IPS-15b (cell line): ENCODE results near the gene PLSCR2.
"Not testable (repeated sequence)": the region's sequence is repeated elsewhere in the genome, so short reads cannot be mapped to it uniquely, and the experiment has no call there.

Experiments
- H3K27me3 ChIP-seq: one replicate; pipeline ENCODE4 v1.6.1; 2013; ENCODE audit warnings: low read length; ENCODE audit not compliant: control insufficient read depth, insufficient read depth
- H3K36me3 ChIP-seq: one replicate; pipeline ENCODE4 v1.6.1; 2013; ENCODE audit warnings: low read length; ENCODE audit not compliant: control insufficient read depth, insufficient read depth
- H3K4me1 ChIP-seq: one replicate; pipeline ENCODE4 v1.6.1; 2013; ENCODE audit warnings: mild to moderate bottlenecking, low read length; ENCODE audit not compliant: control insufficient read depth, insufficient read depth
- H3K4me3 ChIP-seq: one replicate; pipeline ENCODE4 v1.5.1; 2013; ENCODE audit warnings: low read depth, low read length
- H3K9ac ChIP-seq: one replicate; pipeline ENCODE4 v1.6.1; 2013; ENCODE audit warnings: low read depth, mild to moderate bottlenecking, low read length
- H3K9me3 ChIP-seq: one replicate; pipeline ENCODE4 v1.6.1; 2013; ENCODE audit warnings: mild to moderate bottlenecking, low read length; ENCODE audit not compliant: control insufficient read depth, insufficient read depth

The PLSCR2 gene

DNA sequence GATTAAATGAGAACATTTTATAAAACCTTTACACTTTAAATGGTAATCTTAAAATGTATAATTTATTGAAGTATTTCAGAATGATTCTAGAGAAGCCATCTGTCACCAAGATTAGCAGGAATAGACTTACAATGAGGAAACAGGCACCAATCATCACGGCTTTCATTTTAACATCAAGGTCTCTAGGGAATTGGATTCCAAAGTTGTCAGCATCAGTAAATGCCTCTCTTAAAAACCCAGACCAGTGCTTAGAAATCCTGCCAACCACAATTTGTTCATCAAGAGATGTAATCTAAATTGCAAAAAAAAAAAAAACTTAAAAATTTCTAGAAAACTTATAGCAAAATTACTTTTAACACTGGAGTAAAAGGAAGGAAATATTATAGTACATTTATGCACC, 20.3 kb downstream of the PLSCR2 start:
- Histone ChIP-seq H3K27me3 (no peaks in the 10 kb centered on the region), H3K9ac (no peak overlapping the region), H3K4me1 (no peaks in the 10 kb centered on the region), H3K9me3 (no peaks in the 10 kb centered on the region), H3K36me3 (no peaks in the 10 kb centered on the region), H3K4me3 (no peak overlapping the region)

GRCh38 chr3:146446026-146446425, 23.3 kb downstream of the PLSCR2 start:
- H3K9me3 ChIP-seq = no peaks in the 10 kb centered on the region
- no peaks in the 10 kb centered on the region for H3K36me3 ChIP-seq
- no peak overlapping the region for H3K9ac ChIP-seq
- H3K27me3 ChIP-seq = no peaks in the 10 kb centered on the region
- no peaks in the 10 kb centered on the region for H3K4me1 ChIP-seq
- no peak overlapping the region for H3K4me3 ChIP-seq

- H3K9ac ChIP-seq, H3K36me3 ChIP-seq, H3K9me3 ChIP-seq, H3K4me1 ChIP-seq, H3K27me3 ChIP-seq, H3K4me3 ChIP-seq: not testable (repeated sequence)
These were observed 29.1 kb downstream of the PLSCR2 start for GRCh38 chr3:146440310-146440709.

GRCh38 chr3:146432066-146432465, 37.3 kb downstream of the PLSCR2 start:
- no peaks in the 10 kb centered on the region for H3K4me1 ChIP-seq
- H3K4me3 ChIP-seq = no peak overlapping the region
- no peaks in the 10 kb centered on the region for H3K36me3 ChIP-seq
- H3K27me3 ChIP-seq = no peaks in the 10 kb centered on the region
- H3K9ac ChIP-seq = no peak overlapping the region
- H3K9me3 ChIP-seq = no peaks in the 10 kb centered on the region

- no peaks in the 10 kb centered on the region for H3K36me3 ChIP-seq
- no peaks in the 10 kb centered on the region for H3K9me3 ChIP-seq
- H3K4me3 ChIP-seq = no peak overlapping the region
- no peak overlapping the region for H3K9ac ChIP-seq
- no peaks in the 10 kb centered on the region for H3K27me3 ChIP-seq
- H3K4me1 ChIP-seq = no peaks in the 10 kb centered on the region
These were observed 38.1 kb downstream of the PLSCR2 start for GRCh38 chr3:146431240-146431639.

- H3K4me3 ChIP-seq = no peak overlapping the region
- H3K4me1 ChIP-seq = no peaks in the 10 kb centered on the region
- H3K27me3 ChIP-seq = no peaks in the 10 kb centered on the region
- no peaks in the 10 kb centered on the region for H3K9me3 ChIP-seq
- H3K36me3 ChIP-seq = no peaks in the 10 kb centered on the region
- no peak overlapping the region for H3K9ac ChIP-seq
These were observed 44.0 kb downstream of the PLSCR2 start for GRCh38 chr3:146425341-146425740.

GRCh38 chr3:146421819-146422759, 47.3 kb downstream of the PLSCR2 start:
- Histone ChIP-seq H3K9ac (no peak overlapping the region), H3K9me3 (no peaks in the 10 kb centered on the region), H3K36me3 (no peaks in the 10 kb centered on the region), H3K4me3 (no peak overlapping the region), H3K27me3 (no peaks in the 10 kb centered on the region), H3K4me1 (no peaks in the 10 kb centered on the region)

DNA sequence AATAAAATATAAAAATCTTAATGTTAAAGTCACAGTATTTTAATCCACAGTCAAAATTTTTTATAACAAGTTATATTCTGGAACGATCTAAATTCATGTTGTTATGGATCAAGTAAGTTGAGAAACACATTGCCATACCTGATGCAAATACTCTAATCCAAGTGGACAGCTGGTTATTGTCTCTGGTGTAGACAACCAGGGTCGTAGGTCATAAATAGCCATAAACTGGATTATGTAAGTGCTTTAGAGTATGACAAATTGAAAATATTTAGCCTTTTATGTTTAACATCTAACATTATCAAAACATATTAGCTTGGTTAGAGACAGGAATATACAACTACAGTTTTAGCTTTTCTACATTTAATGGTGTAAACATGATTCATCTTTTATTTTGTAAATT, 53.0 kb downstream of the PLSCR2 start:
- no peak overlapping the region for H3K9ac ChIP-seq
- no peaks in the 10 kb centered on the region for H3K4me1 ChIP-seq
- no peak overlapping the region for H3K4me3 ChIP-seq
- H3K27me3 ChIP-seq = no peaks in the 10 kb centered on the region
- peaks cover 4% of the 10 kb centered on the region for H3K9me3 ChIP-seq
- no peaks in the 10 kb centered on the region for H3K36me3 ChIP-seq

DNA sequence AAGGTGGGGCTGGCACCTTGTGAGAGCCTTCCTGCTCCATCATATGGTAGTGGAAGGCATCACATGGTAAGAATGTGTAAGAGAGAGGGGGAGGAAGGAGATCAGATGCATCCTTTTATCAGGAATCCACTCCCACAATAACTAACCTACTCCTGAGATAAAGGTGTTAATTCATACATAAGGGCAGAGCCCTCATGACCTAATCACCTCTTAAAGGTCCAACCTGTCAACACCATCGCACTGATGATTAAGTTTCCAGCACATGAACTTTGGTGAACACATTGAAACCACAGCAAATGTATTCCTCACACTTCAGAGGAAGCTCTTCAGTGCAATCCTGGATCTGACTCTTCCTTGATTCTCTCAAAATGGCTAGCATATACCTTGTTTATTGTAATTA, 55.4 kb downstream of the PLSCR2 start:
- H3K9me3 ChIP-seq = peaks cover 4% of the 10 kb centered on the region

GRCh38 chr3:146412711-146413110, 56.6 kb downstream of the PLSCR2 start:
- not testable (repeated sequence) for H3K4me3 ChIP-seq, H3K36me3 ChIP-seq, H3K27me3 ChIP-seq, H3K9ac ChIP-seq, H3K9me3 ChIP-seq, H3K4me1 ChIP-seq

More for the DNA sequence above, 55.4 kb downstream of the PLSCR2 start:
- Histone ChIP-seq H3K4me1 (no peaks in the 10 kb centered on the region), H3K27me3 (no peaks in the 10 kb centered on the region), H3K9ac (no peak overlapping the region), H3K36me3 (no peaks in the 10 kb centered on the region), H3K4me3 (no peak overlapping the region)

- H3K4me1 ChIP-seq = peaks cover 4% of the 10 kb centered on the region
- H3K27me3 ChIP-seq = no peaks in the 10 kb centered on the region
These were observed 61.4 kb downstream of the PLSCR2 start for GRCh38 chr3:146407956-146408355.

DNA sequence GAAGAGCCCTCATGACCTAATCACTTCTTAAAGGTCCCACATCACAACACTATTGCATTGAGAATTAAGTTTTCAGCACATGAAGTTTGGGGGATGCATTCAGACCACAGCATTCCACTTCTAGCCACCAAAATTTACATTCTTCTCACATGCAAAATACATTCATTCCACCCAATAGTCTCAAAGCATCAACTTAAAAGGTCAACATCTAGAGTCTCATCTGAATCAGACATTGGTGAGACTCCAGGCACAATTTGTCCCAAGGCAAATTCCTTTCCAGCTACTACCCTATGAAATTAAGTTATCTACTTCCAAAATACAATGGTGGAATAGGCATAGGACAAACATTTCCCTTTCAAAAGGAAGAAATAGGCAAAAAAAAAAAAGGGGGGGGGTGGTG, 64.9 kb downstream of the PLSCR2 start:
- Histone ChIP-seq H3K27me3 (no peaks in the 10 kb centered on the region), H3K36me3 (no peaks in the 10 kb centered on the region), H3K9me3 (no peaks in the 10 kb centered on the region), H3K9ac (no peak overlapping the region), H3K4me3 (no peak overlapping the region), H3K4me1 (peaks cover 4% of the 10 kb centered on the region)

More at GRCh38 chr3:146407956-146408355, 61.4 kb downstream of the PLSCR2 start:
- no peaks in the 10 kb centered on the region for H3K36me3 ChIP-seq
- no peak overlapping the region for H3K9ac ChIP-seq
- H3K9me3 ChIP-seq = peaks cover 4% of the 10 kb centered on the region
- no peak overlapping the region for H3K4me3 ChIP-seq
